SU-DHL-6 (cell line): ENCODE data around the gene CPA5.

Experiments used
- H2AFZ ChIP-seq: fragments of 200-600 bp; sonication (generic); 2 replicates; pipeline ENCODE4 v1.6.1; 2014; ENCODE audit warnings: low read depth, mild to moderate bottlenecking, moderate library complexity, mixed read lengths, antibody characterized with exemption, low read length; ENCODE audit not compliant: severe bottlenecking
- H3F3A ChIP-seq: fragments of 200-600 bp; shearing (Covaris generic); 2 replicates; pipeline ENCODE4 v1.6.0; 2016; ENCODE audit warnings: antibody characterized with exemption, mild to moderate bottlenecking; ENCODE audit not compliant: insufficient read depth
- H3K27ac ChIP-seq: fragments of 200-600 bp; sonication (generic); 2 replicates; pipeline ENCODE4 v1.5.1; 2016; ENCODE audit warnings: low read depth, mild to moderate bottlenecking, low read length, moderate library complexity, mixed read lengths
- H3K27me3 ChIP-seq: fragments of 200-600 bp; sonication (generic), shearing (Covaris generic); 2 replicates; pipeline ENCODE4 v1.6.0; 2014; ENCODE audit warnings: mild to moderate bottlenecking, low read length
- H3K36me3 ChIP-seq: fragments of 200-600 bp; sonication (generic); 2 replicates; pipeline ENCODE4 v1.6.1; 2014; ENCODE audit warnings: mild to moderate bottlenecking, low read length, mixed read lengths
- H3K4me2 ChIP-seq: fragments of 300-600, 200-600 bp; shearing (Covaris generic), sonication (generic); 2 replicates; pipeline ENCODE4 v1.6.0; 2014; ENCODE audit warnings: low read length, low read depth, mild to moderate bottlenecking; ENCODE audit not compliant: poor library complexity, severe bottlenecking
- H3K4me3 ChIP-seq: fragments of 200-600 bp; sonication (generic); 2 replicates; pipeline ENCODE4 v1.5.1; 2014; ENCODE audit warnings: antibody characterized with exemption, low read length, mild to moderate bottlenecking, mixed read lengths; ENCODE audit not compliant: insufficient read depth, poor library complexity, severe bottlenecking
- H3K79me2 ChIP-seq: fragments of 200-600 bp; sonication (generic); 2 replicates; pipeline ENCODE4 v1.6.1; 2014; ENCODE audit warnings: mild to moderate bottlenecking, low read length, moderate library complexity; ENCODE audit not compliant: insufficient read depth
- H3K9ac ChIP-seq: fragments of 200-600 bp; sonication (generic); 2 replicates; pipeline ENCODE4 v1.7.0; 2014; ENCODE audit warnings: mild to moderate bottlenecking, low read length
- H3K9me2 ChIP-seq: fragments of 200-600 bp; sonication (generic); replicated peaks from 2 replicates; pipeline ENCODE4 v1.6.1; 2014; ENCODE audit warnings: low read length; ENCODE audit not compliant: insufficient read depth
- H3K9me3 ChIP-seq: fragments of 200-600 bp; sonication (generic); 2 replicates; pipeline ENCODE4 v1.6.1; 2014; ENCODE audit warnings: low read length, mixed read lengths; ENCODE audit not compliant: insufficient read depth
- H4K20me1 ChIP-seq: fragments of 200-600 bp; sonication (generic); 2 replicates; pipeline ENCODE4 v1.6.1; 2014; ENCODE audit warnings: low read depth, mild to moderate bottlenecking, antibody characterized with exemption, low read length, moderate library complexity, mixed read lengths
- CTCF ChIP-seq: fragments of 200-600 bp; sonication (generic); IDR thresholded peaks from one replicate; pipeline ENCODE4 v1.5.1; 2017; ENCODE audit warnings: antibody characterized with exemption, mild to moderate bottlenecking, low read length, moderate library complexity; ENCODE audit not compliant: insufficient read depth, poor library complexity, severe bottlenecking
- EZH2phosphoT487 ChIP-seq: fragments of 200-600 bp; sonication (generic), shearing (Covaris generic); conservative IDR thresholded peaks from 2 replicates; pipeline ENCODE4 v1.6.1; 2018; ENCODE audit warnings: mild to moderate bottlenecking, antibody characterized with exemption, low read length, moderate library complexity, mixed read lengths

CPA5 gene

GRCh38 chr7:130356876-130357611, 12.4 kb downstream of the CPA5 start:
- no peak overlapping the region for H3K27ac ChIP-seq
- H3K4me2 ChIP-seq, result no peak overlapping the region
- no peak for TF ChIP-seq EZH2phosphoT487
- TF ChIP-seq CTCF, result no peak
- H3K36me3 ChIP-seq, result no peaks in the 10 kb centered on the region
- H3K27me3 ChIP-seq, result no peaks in the 10 kb centered on the region
- no peaks in the 10 kb centered on the region for H4K20me1 ChIP-seq
- no peak overlapping the region for H3K9ac ChIP-seq
- no peaks in the 10 kb centered on the region; the same call in 1 of the 2 replicates for H3K9me2 ChIP-seq
- H3F3A ChIP-seq, result no peaks in the 10 kb centered on the region
- no peak overlapping the region for H3K4me3 ChIP-seq
- no peak overlapping the region for H2AFZ ChIP-seq
- no peaks in the 10 kb centered on the region for H3K79me2 ChIP-seq
- no peaks in the 10 kb centered on the region for H3K9me3 ChIP-seq

GRCh38 chr7:130358471-130358870, 13.9 kb downstream of the CPA5 start:
- Histone ChIP-seq H2AFZ (no peak overlapping the region), H3F3A (no peaks in the 10 kb centered on the region), H3K9me3 (no peaks in the 10 kb centered on the region), H3K36me3 (no peaks in the 10 kb centered on the region), H3K79me2 (no peaks in the 10 kb centered on the region), H3K27ac (no peak overlapping the region), H4K20me1 (no peaks in the 10 kb centered on the region), H3K9me2 (no peaks in the 10 kb centered on the region; the same call in 1 of the 2 replicates), H3K4me2 (no peak overlapping the region), H3K4me3 (no peak overlapping the region), H3K9ac (no peak overlapping the region), H3K27me3 (no peaks in the 10 kb centered on the region)
- TF ChIP-seq EZH2phosphoT487 (no peak), CTCF (no peak)

GRCh38 chr7:130359276-130359857, 14.8 kb downstream of the CPA5 start:
- Histone ChIP-seq H3K9ac (no peak overlapping the region), H2AFZ (no peak overlapping the region), H3K27me3 (no peaks in the 10 kb centered on the region), H3K4me2 (no peak overlapping the region), H3K36me3 (no peaks in the 10 kb centered on the region), H3F3A (no peaks in the 10 kb centered on the region), H4K20me1 (no peaks in the 10 kb centered on the region), H3K27ac (no peak overlapping the region), H3K79me2 (no peaks in the 10 kb centered on the region), H3K9me2 (no peaks in the 10 kb centered on the region; the same call in 1 of the 2 replicates), H3K9me3 (no peaks in the 10 kb centered on the region), H3K4me3 (no peak overlapping the region)
- no peak for TF ChIP-seq CTCF
- no peak for TF ChIP-seq EZH2phosphoT487
